GM06990 (cell line): ENCODE results near the gene SFXN2.
"Not testable (repeated sequence)": the region's sequence is repeated elsewhere in the genome, so short reads cannot be mapped to it uniquely, and the experiment has no call there.

ENCODE experiments used
- DNase-seq: peaks from one replicate; pipeline ENCODE4 v3.0.0-alpha.2; 2011; ENCODE audit not compliant: insufficient read length; ENCODE audit errors: extremely low read depth
- H3K27me3 ChIP-seq: replicated peaks from 2 replicates; pipeline ENCODE4 v1.6.0; 2011; ENCODE audit warnings: low read length; ENCODE audit not compliant: control insufficient read depth, insufficient read depth
- H3K36me3 ChIP-seq: 2 replicates; pipeline ENCODE4 v1.5.1; 2011; ENCODE audit warnings: low read length; ENCODE audit not compliant: control insufficient read depth, insufficient read depth
- H3K4me3 ChIP-seq: replicated peaks from 2 replicates; pipeline ENCODE4 v1.5.1; 2011; ENCODE audit warnings: low read depth, mild to moderate bottlenecking, control low read depth, low read length
- TF ChIP-seq, protein P1 (sequence below): IDR thresholded peaks from 2 replicates; pipeline ENCODE4 v1.5.1; 2011; ENCODE audit warnings: low read length, control low read depth, mild to moderate bottlenecking, inconsistent platforms; ENCODE audit not compliant: insufficient read depth, poor library complexity, severe bottlenecking

Gene SFXN2

GRCh38 chr10:102712843-102713538, 1.4 kb upstream of the SFXN2 start:
- no peaks in the 10 kb centered on the region; the same call in 1 of the 2 replicates for H3K36me3 ChIP-seq
- H3K4me3 ChIP-seq, result peak overlapping the region; percentile 71
- H3K27me3 ChIP-seq, result no peaks in the 10 kb centered on the region
- DNase-seq, result no peak
- TF ChIP-seq, protein P1, sequence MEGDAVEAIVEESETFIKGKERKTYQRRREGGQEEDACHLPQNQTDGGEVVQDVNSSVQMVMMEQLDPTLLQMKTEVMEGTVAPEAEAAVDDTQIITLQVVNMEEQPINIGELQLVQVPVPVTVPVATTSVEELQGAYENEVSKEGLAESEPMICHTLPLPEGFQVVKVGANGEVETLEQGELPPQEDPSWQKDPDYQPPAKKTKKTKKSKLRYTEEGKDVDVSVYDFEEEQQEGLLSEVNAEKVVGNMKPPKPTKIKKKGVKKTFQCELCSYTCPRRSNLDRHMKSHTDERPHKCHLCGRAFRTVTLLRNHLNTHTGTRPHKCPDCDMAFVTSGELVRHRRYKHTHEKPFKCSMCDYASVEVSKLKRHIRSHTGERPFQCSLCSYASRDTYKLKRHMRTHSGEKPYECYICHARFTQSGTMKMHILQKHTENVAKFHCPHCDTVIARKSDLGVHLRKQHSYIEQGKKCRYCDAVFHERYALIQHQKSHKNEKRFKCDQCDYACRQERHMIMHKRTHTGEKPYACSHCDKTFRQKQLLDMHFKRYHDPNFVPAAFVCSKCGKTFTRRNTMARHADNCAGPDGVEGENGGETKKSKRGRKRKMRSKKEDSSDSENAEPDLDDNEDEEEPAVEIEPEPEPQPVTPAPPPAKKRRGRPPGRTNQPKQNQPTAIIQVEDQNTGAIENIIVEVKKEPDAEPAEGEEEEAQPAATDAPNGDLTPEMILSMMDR, result no peak

GRCh38 chr10:102713539-102713813, 960 bp upstream of the SFXN2 start:
- TF ChIP-seq, protein P1, result no peak
- no peak for DNase-seq
- H3K36me3 ChIP-seq, result peaks cover 2% of the 10 kb centered on the region; the same call in 1 of the 2 replicates
- no peaks in the 10 kb centered on the region for H3K27me3 ChIP-seq
- peak overlapping the region; percentile 71 for H3K4me3 ChIP-seq

DNA sequence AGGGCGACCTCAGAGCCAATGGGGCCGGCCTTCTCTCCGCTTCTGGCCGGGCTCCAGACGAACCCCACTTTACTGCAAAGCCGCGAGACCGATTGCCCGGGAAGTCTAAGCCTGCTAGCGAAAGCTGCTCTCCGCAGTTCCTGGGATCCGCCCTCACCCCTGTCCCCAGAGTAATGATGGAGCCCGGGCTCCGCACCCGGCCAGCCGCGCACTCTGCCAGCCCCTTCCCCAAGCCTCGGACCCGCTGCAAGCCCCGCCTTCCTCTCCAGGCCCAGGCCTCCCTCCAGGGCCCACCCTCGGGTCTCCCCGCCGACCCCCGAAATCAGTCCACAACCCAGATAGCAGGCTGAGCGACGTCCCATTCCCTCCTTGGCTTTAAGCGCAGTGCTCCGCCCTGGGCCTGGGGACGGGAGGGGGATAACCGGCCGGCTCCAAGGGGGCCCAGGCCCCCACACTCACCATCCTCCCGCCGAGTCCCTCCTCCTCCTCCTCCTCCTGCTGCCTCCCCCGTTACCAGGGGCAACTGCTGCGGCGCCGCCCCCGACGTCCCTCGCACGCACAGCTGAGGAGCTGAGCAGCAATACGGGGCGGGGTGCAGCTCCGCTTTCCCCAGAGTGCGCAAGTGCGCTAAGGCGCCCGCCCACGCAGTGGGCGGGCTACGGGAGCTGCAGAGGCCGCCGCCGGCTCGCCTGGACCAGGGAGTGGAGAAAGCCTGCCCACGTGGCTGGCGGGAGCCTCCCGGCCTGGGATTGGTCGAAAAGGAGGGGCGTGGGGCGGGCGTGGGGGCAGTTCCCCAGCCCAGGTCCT, 419 bp upstream of the SFXN2 start, which contains the start of gene ARL3:
Gene ARL3, minus strand, starts transcription at position 584 of the 807 bp plus-strand sequence. Its CDS starts 122 bp downstream, at position 462.
- Histone ChIP-seq H3K36me3 (peaks cover 2% of the 10 kb centered on the region; the same call in 1 of the 2 replicates), H3K27me3 (no peaks in the 10 kb centered on the region), H3K4me3 (peak within 1 kb of the TSS; percentile 92)
- DNase-seq, result peak; percentile 98
- TF ChIP-seq, protein P1, result peak; percentile 50

GRCh38 chr10:102715880-102716279, 1.4 kb downstream of the SFXN2 start:
- Histone ChIP-seq H3K27me3 (no peaks in the 10 kb centered on the region), H3K36me3 (peaks cover 2% of the 10 kb centered on the region; the same call in 1 of the 2 replicates), H3K4me3 (no peak overlapping the region)
- TF ChIP-seq, protein P1, result no peak
- no peak for DNase-seq

GRCh38 chr10:102716900-102717565, 2.6 kb downstream of the SFXN2 start:
- H3K36me3 ChIP-seq, H3K27me3 ChIP-seq, H3K4me3 ChIP-seq, DNase-seq: not testable (repeated sequence)

GRCh38 chr10:102718220-102718619, 3.8 kb downstream of the SFXN2 start:
- TF ChIP-seq, protein P1, result no peak
- Histone ChIP-seq H3K27me3 (no peaks in the 10 kb centered on the region), H3K36me3 (peaks cover 2% of the 10 kb centered on the region; the same call in 1 of the 2 replicates), H3K4me3 (no peak overlapping the region)
- no peak for DNase-seq
